GM18502 (cell line): ENCODE measurements around the gene TAOK3.
A peak's percentile ranks its signal among the peaks of the same experiment; 100 is the strongest.
"Not testable (repeated sequence)": the region's sequence is repeated elsewhere in the genome, so short reads cannot be mapped to it uniquely, and the experiment has no call there.

Experiments used
- ATAC-seq: cut with Tn5 transposase; IDR thresholded peaks from one replicate; pipeline ENCODE4 v1.9.1; 2021; ENCODE audit warnings: mild to moderate bottlenecking; ENCODE audit not compliant: unreplicated experiment, poor library complexity

The TAOK3 gene

DNA sequence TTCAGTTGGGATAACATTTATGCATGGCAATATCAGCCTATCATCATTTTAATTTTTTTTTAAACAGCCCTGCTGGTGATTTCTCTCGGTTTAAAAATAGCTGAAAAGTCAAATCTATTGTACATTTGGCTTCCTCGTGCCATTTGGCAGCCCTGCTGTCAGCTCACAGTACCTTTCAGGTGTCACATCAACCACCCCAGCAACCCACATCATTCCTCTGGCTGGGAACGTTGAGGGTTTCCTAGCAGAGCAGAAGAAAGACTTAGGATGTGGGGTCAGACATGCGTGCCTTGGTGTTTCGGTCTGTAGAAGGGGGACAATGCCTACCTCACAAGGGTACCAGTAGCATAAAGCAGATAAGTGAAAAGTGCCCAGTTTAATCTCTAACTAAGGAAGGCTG lies 221.0 kb downstream of the TAOK3 start:
- ATAC-seq: no peak

DNA sequence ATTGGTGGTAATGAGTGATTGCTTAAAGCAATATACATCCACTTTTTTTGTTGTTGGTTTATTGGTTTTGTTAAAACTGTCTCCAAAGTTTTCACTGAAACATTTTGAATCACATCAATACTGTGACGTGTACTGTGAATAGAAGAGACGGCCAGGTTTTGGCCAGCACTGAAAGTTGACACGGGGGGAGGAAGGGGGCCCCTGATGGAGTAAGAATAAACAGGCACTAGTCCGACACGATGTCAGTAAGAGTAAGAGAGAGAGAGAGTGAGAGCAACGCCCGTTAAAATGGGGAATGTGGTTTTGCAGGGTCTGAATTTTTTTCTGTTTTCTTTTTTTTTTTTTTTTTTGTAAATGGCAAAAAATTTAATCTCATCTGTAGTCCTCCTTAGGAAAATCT lies 222.1 kb downstream of the TAOK3 start:
- ATAC-seq: no peak

DNA sequence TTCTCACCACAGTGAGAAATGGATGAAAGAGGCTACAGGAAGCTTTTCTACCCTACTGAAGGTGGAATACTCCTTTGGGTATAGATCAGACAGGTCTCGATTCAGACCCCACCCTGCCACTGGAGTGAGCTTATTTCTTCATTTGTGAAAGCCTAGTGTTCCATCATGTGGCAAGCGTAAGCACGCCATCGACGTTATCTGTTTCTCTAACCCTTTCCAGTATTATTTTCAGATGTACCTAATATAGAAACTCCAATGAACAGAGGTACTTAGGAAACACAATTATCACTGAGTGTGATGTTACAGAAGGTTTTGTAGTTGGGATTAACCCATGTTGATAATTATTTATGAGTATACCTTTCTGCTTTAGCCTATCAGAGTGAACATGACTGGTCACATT lies 224.4 kb downstream of the TAOK3 start:
- ATAC-seq: no peak

DNA sequence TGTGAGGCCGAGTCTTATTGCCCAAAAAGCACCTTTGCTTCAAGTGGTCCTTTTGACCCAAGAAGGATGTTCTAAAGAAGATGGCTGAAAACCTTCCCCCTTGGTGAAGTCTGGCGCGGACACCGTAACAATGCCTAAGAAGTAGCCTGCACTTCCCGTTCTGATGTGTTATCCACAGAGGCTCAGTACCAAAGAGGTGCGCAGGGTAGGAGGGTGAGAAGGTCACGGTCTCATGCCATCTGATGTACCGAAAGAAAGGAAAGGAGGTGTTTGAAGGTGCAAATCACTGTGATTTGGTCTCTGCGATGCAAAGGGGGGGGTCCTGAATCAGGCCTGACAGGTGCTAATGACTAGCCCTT lies 226.9 kb downstream of the TAOK3 start:
- ATAC-seq: no peak

DNA sequence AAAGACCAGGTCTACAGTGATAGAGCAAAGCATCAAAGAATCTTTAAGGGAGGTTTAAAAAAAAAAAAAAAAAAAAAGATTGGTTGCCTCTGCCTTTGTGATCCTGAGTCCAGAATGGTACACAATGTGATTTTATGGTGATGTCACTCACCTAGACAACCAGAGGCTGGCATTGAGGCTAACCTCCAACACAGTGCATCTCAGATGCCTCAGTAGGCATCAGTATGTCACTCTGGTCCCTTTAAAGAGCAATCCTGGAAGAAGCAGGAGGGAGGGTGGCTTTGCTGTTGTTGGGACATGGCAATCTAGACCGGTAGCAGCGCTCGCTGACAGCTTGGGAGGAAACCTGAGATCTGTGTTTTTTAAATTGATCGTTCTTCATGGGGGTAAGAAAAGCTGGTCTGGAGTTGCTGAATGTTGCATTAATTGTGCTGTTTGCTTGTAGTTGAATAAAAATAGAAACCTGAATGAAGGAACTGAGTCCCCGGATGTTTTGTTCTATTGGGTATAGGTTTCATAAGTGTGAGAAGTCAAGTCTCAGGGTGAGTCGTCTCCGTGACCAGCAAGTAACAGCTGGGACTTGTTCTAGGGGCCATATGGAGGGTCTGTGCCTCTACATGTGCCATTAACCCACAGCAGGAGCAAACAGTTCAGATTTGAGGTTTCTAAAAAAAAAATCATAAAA lies 227.5 kb downstream of the TAOK3 start:
- no peak for ATAC-seq

DNA sequence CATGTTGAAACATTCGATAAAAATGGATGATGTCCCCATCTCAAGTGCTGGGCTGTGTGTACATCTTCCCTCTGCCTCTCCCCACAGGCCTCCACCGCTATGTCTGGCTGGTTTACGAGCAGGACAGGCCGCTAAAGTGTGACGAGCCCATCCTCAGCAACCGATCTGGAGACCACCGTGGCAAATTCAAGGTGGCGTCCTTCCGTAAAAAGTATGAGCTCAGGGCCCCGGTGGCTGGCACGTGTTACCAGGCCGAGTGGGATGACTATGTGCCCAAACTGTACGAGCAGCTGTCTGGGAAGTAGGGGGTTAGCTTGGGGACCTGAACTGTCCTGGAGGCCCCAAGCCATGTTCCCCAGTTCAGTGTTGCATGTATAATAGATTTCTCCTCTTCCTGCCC lies 228.2 kb downstream of the TAOK3 start:
- ATAC-seq: no peak

DNA sequence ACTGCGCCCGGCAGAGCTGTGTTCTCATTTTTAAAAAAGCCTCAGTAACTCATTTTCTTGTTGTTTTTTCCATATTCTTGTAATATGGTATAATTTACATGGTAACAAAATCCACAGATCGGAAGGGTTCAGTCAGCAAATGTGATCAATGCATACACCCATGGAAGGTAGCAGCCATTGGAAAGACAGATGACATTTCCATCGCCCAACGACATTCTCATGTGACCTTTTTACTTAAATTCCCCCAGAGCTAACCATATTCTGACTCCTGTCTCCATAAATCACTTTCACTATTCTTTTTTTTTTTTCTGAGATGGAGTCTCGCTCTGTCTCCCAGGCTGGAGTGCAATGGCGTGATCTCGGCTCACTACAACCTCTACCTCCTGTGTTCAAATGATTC lies 231.9 kb downstream of the TAOK3 start:
- no peak for ATAC-seq

DNA sequence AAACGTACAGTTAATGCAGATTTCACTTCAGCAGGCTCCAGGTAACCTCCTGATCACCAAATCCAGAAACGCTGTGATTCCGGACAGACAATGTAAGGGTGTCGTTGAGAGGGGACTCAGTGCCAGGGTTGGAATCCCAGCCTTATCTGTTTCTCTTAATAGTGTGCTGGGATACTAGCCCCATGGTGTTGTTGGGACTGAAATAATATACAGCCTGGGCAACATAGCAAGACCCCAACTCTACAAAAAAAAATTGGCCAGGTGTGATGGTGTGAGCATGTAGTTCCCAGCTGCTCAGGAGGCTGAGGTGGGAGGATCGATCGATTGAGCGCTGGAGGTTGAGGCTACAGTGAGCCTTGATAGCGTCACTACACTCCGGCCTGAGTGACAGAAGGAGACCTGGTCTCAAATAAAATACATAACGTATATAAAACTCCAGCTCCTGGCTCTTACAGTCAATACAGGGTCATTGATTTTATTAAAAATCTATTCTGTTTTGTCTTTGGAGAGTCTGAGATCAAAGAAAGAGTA lies 235.5 kb downstream of the TAOK3 start:
- ATAC-seq: no peak

DNA sequence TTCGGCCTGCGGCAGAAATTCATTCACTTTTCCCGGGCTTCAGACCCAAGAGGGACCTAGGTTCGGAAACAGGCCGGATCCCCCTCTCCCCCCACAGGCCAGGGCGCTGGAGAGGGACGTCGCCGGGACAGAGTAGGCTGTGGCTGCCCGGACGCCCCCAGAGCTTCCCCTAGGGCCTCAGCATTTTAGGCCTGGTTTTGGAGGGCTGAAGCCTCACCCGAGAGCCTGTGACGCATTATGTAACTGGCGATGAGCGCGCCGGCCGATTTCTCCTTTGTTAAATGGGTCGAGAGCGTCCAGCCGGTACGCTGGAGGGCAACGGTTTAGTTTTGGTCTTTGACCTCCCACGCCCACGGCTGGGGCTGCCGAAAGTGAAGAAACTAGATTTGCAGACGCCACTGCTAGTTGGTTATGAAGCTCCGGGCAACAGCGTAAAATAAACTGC lies 236.1 kb downstream of the TAOK3 start:
- peak; percentile 35 for ATAC-seq

DNA sequence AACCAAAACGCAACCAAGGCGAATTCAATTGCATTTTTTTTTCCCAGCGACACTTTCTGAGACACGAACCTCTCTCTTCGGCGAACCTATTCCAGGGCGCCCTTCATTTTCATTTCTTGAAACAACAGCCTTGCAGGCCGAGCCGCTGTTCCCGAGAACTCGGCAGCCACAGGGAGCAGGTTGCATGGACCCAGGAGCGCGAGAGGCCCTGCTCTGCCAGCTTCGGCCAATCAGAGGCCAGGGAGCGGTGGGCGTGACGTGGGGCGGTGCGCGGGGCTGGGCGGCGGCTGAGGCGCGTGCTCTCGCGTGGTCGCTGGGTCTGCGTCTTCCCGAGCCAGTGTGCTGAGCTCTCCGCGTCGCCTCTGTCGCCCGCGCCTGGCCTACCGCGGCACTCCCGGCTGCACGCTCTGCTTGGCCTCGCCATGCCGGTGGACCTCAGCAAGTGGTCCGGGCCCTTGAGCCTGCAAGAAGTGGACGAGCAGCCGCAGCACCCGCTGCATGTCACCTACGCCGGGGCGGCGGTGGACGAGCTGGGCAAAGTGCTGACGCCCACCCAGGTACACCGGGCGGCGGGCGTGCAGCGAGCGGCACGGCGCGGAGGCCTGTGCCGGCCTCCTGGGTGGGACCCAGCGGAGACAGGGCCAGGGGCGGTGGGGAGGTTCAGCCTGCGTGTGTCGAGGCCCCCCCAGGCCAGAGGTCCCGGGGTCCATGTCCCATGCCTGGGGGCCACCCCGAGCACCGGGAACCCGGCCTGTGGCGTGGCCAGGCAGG lies 236.7 kb downstream of the TAOK3 start, which contains the start of gene PEBP1:
PEBP1 (plus strand) TSS at position 337 of the 771 bp plus-strand sequence; CDS start at position 423, 86 bp downstream.
- ATAC-seq: peak; percentile 97

DNA sequence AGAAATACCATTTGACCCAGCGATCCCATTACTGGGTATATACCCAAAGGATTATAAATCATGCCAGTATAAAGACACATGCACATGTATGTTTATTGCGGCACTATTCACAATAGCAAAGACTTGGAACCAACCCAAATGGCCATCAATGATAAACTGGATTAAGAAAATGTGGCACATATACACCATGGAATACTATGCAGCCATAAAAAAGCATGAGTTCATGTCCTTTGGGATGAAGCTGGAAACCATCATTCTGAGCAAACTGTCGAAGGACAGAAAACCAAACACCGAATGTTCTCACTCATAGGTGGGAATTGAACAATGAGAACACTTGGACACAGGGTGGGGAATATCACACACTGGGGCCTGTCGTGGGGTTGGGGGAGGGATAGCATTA lies 243.3 kb downstream of the TAOK3 start:
- not testable (repeated sequence) for ATAC-seq

DNA sequence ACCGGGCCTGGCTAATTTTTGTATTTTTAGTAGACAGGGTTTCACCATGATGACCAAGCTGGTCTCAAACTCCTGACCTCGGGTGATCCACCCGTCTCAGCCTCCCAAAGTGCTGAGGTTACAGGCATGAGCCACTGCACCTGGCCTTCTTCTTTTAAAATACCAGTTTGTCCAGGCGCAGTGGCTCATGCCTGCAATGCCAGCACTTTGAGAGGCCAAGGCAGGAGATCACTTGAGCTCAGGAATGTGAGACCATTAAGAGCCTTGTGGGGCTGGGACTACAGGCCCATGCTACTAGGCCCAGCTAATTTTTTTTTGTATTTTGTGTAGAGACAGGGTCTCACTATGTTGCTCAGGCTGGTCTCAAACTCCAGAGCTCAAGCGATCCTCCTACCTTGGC lies 244.8 kb downstream of the TAOK3 start:
- ATAC-seq: no peak

DNA sequence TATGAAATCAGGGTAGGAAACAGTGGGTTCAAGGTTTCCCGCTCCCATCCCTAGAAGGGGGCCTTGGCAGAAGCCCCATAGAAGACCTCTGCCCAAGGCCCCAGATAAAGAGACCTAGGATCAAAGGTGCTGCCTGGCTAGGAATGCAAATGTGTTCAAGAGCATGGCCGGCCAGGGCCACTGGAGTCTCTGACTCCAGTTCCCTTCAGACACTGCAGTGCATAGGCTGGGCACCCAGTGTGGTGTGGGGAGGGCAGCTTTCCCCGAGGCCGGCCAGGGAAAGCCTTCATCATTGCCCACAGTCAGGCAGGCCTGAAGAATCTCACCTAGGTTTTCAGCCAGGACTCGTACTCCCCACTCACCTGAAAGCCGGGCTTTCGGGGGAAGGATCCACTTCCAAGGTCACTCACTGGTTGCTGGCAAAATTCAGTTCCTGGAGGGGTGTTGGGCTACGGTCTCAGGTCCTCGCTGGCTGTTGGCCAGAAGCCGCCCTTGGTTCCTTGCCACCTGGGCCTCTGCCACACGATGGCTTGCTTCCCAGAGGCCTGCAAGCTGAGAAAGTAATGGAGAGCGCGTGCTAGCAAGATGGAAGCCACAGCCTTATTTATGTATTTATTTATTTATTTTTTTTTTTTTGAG lies 246.5 kb downstream of the TAOK3 start:
- no peak for ATAC-seq

DNA sequence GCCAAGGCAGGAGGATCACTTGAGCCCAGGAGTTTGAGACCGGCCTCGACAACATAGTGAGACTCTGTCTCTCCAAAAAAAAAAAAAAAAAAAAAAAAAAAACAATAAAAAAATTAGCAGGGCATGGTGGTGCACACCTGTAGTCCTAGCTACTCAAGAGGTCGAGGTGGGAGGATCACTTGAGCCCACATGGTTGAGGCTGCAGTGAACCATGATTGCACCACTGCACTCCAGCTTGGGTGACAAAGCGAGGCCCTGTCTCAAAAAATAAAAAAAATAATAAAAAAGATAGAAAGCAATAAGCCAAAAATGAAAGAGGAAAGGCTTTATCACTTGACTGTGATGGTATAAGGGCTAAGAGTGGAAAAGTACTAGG lies 247.0 kb downstream of the TAOK3 start:
- no peak for ATAC-seq

DNA sequence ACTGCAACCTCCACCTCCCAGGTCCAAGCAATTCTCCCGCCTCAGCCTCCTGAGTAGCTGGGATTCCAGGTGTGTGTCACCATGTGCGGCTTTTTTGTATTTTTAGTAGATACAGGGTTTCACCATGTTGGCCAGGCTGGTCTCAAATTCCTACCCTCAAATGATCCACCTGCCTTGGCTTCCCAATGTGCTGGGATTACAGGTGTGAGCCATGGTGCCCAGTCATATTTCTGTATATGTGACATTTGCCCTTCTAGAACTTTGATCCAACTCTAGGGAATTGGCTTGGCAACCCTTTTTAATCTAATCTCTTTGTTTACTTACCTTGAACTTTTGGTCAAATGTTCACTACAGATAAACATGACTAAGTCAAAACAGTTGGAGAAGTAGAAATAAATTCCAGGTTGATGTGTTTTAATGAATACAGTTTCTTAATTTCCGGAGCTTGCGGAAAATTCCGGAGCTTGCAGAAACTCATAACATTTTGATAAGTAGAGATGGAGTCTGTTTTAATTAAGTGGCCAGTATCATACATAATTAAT lies 248.3 kb downstream of the TAOK3 start:
- no peak for ATAC-seq

DNA sequence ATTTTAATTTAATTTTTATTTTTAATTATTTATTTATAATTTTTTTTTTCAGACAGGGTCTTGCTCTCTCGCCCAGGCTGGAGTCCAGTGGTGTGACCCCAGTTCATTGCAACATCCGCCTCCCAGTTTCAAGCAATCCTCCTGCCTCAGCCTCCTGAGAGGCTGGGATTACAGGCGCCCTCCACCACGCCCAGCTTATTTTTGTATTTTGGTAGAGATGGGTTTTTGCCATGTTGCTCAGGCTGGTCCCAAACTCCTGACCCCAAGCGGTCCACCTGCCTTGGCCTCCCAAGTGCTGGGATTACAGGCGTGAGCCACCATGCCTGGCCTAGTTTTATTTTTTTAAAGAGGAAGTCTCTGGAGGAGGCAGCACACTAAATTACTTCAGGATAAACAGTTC lies 250.4 kb downstream of the TAOK3 start:
- ATAC-seq: no peak

DNA sequence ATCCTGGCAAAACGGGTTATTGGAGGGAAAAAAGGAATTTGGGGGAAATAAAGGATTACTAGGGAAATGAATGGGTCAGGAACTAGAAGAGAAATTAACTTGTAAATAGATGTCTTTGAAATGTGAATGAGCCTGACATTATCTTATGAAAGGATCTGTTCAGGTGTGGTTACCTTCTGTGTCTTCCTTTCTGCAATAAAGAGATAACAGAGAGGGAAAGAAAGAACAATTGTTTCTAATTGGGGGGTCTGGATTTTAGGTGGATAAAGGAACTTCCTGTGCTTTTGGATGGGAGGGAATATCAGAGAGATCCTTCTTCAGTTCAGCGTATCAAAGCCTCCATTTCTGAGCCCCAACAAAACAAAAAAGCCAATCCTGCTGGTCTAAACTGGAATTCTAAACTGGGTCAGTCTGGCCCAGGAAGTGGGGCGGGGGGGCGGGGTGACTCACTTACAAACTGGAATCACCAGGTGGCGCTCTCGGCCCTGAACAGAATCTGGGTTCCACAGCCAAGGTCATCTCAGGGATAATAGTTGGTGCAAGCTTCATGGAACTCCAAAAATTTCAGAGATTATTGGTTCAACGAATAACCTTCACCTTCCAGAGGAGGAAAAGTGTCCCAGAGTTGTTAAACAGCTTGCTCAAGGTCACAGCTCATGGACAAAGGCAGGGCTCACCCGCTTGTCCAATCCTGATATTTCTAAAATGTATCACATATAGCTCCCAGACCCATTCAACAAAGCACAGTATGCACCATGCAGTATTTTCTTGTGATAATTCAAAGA lies 251.9 kb downstream of the TAOK3 start:
- ATAC-seq: peak; percentile 69

DNA sequence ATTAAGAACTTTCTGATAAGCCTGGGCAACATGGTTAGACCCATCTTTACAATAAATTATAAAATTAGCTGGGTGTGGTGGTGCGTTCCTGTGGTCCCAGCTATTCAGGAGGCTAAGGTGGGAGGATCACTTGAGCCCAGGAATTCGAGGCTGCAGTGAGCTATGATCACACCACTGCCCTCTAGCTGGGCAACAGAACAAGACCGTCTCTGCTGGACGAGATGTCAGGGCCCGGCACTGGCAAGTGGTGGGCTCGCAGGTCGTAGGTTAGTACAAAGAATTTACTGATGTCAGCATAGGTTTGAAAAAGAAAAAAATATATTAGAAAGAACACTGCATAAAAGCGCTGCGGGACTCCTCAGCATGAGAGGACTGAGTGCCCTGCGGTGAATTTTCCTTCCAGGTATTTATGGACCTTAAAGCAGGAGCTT lies 253.2 kb downstream of the TAOK3 start:
- no peak for ATAC-seq

DNA sequence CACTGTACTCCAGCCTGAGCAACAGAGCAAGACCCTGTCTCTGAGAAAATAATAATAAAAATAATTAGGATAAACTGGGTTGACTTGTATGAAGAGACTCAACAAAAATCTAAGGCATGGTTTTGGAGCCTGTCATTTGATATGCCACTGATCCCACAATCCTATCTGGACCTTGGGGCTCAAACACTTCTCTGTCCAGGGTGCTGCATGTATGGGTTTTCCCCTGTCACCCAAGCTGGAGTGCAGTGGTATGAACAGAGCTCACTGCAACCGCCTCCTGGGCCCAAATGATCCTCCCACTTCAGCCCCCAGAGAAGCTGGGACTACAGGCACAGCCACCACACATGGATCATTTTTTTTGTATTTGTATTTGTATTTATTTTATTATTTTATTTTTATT lies 263.6 kb downstream of the TAOK3 start:
- ATAC-seq: no peak

DNA sequence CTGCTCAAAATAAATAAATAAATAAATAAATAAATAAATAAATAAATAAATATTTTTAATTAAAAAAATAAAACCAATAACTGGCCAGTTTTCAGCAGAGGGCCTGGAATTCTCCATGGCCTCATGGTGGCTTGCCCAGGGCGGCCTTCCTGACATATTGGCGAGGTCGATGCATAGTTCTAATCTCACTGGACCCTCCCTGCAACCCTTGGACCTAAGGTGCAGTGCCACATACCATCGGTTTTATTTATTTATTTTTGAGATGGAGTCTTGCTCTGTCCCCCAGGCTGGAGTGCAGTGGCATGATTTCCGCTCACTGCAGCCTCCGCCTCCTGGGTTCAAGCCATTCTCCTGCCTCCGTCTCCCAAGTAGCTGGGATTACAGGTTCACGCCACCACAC lies 265.0 kb downstream of the TAOK3 start:
- ATAC-seq: no peak
